AG09319 (cell line): ENCODE data around the gene GATA1.

Experiments
- DNase-seq: peaks from one replicate; pipeline ENCODE4 v3.0.0-alpha.2; 2010; ENCODE audit warnings: low read depth; ENCODE audit errors: extremely low read depth
- TF ChIP-seq, protein P1 (sequence below): IDR thresholded peaks from 2 replicates; pipeline ENCODE4 v1.5.1; 2011; ENCODE audit warnings: low read depth, mild to moderate bottlenecking, inconsistent platforms, low read length, moderate library complexity

Gene GATA1

DNA sequence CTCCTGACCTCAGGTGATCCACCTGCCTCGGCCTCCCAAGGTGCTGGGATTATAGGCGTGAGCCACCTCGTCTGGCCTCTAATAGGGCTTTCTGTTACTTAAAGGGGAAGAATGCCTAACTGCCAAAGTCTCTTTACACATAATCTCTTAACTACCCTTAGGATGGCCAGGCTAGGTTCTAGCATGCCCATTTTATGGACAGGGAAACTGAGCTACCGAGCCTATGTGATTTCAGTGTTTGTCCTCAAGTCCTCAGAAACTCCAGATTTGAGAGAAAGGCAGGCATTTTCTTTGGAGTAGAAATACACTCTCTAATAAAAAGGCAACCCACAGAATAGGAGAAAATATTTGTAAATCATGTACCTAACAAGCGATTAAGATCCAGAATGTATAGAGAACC, 37.2 kb upstream of the GATA1 start:
- DNase-seq, result no peak
- TF ChIP-seq, protein P1, sequence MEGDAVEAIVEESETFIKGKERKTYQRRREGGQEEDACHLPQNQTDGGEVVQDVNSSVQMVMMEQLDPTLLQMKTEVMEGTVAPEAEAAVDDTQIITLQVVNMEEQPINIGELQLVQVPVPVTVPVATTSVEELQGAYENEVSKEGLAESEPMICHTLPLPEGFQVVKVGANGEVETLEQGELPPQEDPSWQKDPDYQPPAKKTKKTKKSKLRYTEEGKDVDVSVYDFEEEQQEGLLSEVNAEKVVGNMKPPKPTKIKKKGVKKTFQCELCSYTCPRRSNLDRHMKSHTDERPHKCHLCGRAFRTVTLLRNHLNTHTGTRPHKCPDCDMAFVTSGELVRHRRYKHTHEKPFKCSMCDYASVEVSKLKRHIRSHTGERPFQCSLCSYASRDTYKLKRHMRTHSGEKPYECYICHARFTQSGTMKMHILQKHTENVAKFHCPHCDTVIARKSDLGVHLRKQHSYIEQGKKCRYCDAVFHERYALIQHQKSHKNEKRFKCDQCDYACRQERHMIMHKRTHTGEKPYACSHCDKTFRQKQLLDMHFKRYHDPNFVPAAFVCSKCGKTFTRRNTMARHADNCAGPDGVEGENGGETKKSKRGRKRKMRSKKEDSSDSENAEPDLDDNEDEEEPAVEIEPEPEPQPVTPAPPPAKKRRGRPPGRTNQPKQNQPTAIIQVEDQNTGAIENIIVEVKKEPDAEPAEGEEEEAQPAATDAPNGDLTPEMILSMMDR, result no peak

GRCh38 chrX:48751343-48751742, 35.0 kb upstream of the GATA1 start:
- DNase-seq, result no peak
- TF ChIP-seq, protein P1, result no peak

DNA sequence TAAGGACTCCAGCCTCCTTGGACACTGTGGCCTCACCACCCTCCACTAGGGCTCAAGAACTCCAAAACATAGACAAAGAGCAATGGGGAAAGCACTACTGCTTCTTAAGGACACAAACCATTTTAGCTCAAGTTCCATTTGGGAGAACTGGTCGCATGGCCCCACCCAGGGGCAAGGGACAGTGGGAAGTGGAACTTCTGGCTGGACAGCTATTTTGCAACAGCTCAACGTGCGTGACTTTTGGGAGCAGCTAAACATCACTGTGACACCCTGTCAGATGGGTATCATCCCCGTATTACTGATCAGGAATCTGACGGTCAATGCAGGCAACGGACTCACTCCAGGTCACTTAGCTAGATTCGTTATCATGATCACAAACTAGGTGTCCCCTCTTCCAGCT, 33.9 kb upstream of the GATA1 start:
- TF ChIP-seq, protein P1, result no peak
- no peak for DNase-seq

DNA sequence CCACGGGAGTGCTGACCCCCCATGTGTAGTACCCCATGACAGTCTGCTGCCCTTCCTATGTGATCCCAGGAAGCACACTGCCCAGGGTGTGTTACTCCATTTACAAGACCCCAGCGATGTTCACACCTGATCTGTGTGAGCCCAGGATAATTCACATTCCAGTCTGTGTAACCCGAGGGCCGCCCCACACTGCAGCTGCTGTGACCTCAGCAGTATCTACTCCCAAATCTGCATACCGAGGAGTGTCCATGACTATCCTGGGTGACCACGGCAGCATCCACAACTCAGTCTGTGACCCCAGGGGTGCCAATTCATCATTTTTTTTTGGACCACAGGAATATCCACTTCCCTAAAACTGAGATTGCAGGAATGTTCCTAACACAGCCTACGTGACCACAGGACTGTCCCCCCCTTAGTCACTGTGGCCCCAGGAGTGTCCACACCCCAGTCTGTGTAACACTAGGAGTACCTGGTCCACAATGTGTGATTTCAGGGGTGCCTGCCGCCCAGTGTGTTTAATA, 32.6 kb upstream of the GATA1 start:
- no peak for DNase-seq

DNA sequence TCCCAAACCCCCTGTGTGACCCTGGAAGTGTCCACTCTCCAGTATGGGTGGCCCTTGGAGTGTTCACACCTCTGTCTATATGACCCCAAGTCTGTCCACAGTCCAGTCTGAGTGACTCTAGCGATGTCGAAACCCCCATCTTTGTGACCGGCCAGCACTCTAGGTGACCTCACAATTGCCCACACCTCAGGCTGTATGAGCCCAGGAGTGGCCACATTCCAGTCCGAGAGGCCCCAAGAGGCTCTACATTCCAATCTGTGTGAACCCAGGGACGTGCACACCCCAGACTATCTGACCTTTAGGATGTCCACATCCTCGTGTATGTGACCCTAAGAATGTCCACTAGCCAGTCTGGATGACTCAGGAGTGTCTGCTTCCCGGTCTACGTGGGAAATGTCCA, 32.2 kb upstream of the GATA1 start:
- DNase-seq, result no peak
- TF ChIP-seq, protein P1, result no peak

More for the DNA sequence above, 32.6 kb upstream of the GATA1 start:
- TF ChIP-seq, protein P1, result no peak

- TF ChIP-seq, protein P1, result no peak; the same call in none of the 2 replicates
- no peak for DNase-seq
Measured at GRCh38 chrX:48761674-48762471, 24.5 kb upstream of the GATA1 start, which contains the start of gene GLOD5. GLOD5 (plus strand) TSS chrX:48761747; CDS start chrX:48761791, 44 bp downstream.

GRCh38 chrX:48769230-48769629, 17.2 kb upstream of the GATA1 start:
- DNase-seq, result no peak
- TF ChIP-seq, protein P1, result no peak
